MM.1S (cell line): ENCODE data around the gene HNF4A.

ENCODE experiments used
- DNase-seq: peaks from one replicate; pipeline ENCODE4 v3.0.0-alpha.2; 2015
- H2AFZ ChIP-seq: fragments of 300-600 bp; sonication (generic); 2 replicates; pipeline ENCODE4 v1.6.0; 2016; ENCODE audit warnings: antibody characterized with exemption, low read length
- H3F3A ChIP-seq: fragments of 300-600 bp; sonication (generic); 2 replicates; pipeline ENCODE4 v1.6.1; 2016; ENCODE audit warnings: mild to moderate bottlenecking, antibody characterized with exemption, low read length, moderate library complexity, mixed read lengths; ENCODE audit not compliant: insufficient read depth
- H3K27ac ChIP-seq: fragments of 300-600 bp; sonication (generic); 2 replicates; pipeline ENCODE4 v1.5.1; 2016; ENCODE audit warnings: mild to moderate bottlenecking, low read length
- H3K27me3 ChIP-seq: fragments of 300-600 bp; sonication (generic); replicated peaks from 2 replicates; pipeline ENCODE4 v1.6.0; 2016; ENCODE audit warnings: low read length; ENCODE audit not compliant: insufficient read depth
- H3K36me3 ChIP-seq: fragments of 300-600 bp; sonication (generic); replicated peaks from 2 replicates; pipeline ENCODE4 v1.6.1; 2016; ENCODE audit warnings: mild to moderate bottlenecking, low read length, mixed read lengths; ENCODE audit not compliant: insufficient read depth
- H3K4me1 ChIP-seq: fragments of 300-600 bp; sonication (generic); 2 replicates; pipeline ENCODE4 v1.6.1; 2016; ENCODE audit warnings: low read length, mixed read lengths
- H3K4me2 ChIP-seq: fragments of 300-600 bp; sonication (generic); 2 replicates; pipeline ENCODE4 v1.6.0; 2016; ENCODE audit warnings: low read depth, low read length
- H3K4me3 ChIP-seq: fragments of 300-600 bp; sonication (generic); 2 replicates; pipeline ENCODE4 v1.5.1; 2016; ENCODE audit warnings: low read length, mixed read lengths
- H3K79me2 ChIP-seq: fragments of 300-600 bp; sonication (generic); 2 replicates; pipeline ENCODE4 v1.6.1; 2016; ENCODE audit warnings: mixed run types, low read length, mixed read lengths
- H3K9ac ChIP-seq: fragments of 300-600 bp; sonication (generic); 2 replicates; pipeline ENCODE4 v1.6.1; 2016; ENCODE audit warnings: low read length, mixed read lengths
- H3K9me2 ChIP-seq: fragments of 300-600 bp; sonication (generic); replicated peaks from 2 replicates; pipeline ENCODE4 v1.6.1; 2016; ENCODE audit warnings: mild to moderate bottlenecking, low read length, mixed read lengths; ENCODE audit not compliant: insufficient read depth
- H3K9me3 ChIP-seq: fragments of 300-600 bp; sonication (generic); replicated peaks from 2 replicates; pipeline ENCODE4 v1.6.1; 2016; ENCODE audit warnings: mild to moderate bottlenecking, low read length, mixed read lengths; ENCODE audit not compliant: insufficient read depth
- H4K20me1 ChIP-seq: fragments of 300-600 bp; sonication (generic); 2 replicates; pipeline ENCODE4 v1.6.1; 2016; ENCODE audit warnings: mild to moderate bottlenecking, low read length, moderate library complexity, mixed read lengths; ENCODE audit not compliant: insufficient read depth
- CTCF ChIP-seq: fragments of 300-600 bp; sonication (generic); IDR thresholded peaks from 2 replicates; pipeline ENCODE4 v1.5.1; 2016; ENCODE audit warnings: antibody characterized with exemption, low read length, mixed read lengths
- EZH2 ChIP-seq: fragments of 300-600 bp; sonication (generic); optimal IDR thresholded peaks from 2 replicates; pipeline ENCODE3; 2017; ENCODE audit warnings: low read depth, mild to moderate bottlenecking, antibody characterized with exemption, low read length, mixed read lengths
- EZH2phosphoT487 ChIP-seq: fragments of 300-600 bp; sonication (generic); IDR thresholded peaks from 2 replicates; pipeline ENCODE4 v1.6.1; 2018; ENCODE audit warnings: antibody characterized with exemption, low read length

Gene HNF4A

GRCh38 chr20:44357555-44358125 is 2.1 kb downstream of the HNF4A start:
- Histone ChIP-seq H3K9me3 (no peaks in the 10 kb centered on the region), H3K4me3 (no peak overlapping the region), H3K36me3 (no peaks in the 10 kb centered on the region), H3F3A (peaks cover 8% of the 10 kb centered on the region), H2AFZ (no peak overlapping the region), H3K4me1 (peaks cover 12% of the 10 kb centered on the region), H3K79me2 (no peaks in the 10 kb centered on the region), H4K20me1 (no peaks in the 10 kb centered on the region), H3K4me2 (no peak overlapping the region), H3K9ac (no peak overlapping the region), H3K27ac (no peak overlapping the region), H3K27me3 (no peaks in the 10 kb centered on the region), H3K9me2 (no peaks in the 10 kb centered on the region)
- no peak for TF ChIP-seq EZH2phosphoT487
- DNase-seq = no peak

- no peak overlapping the region for H3K27ac ChIP-seq
- H3K9me3 ChIP-seq = no peaks in the 10 kb centered on the region
- DNase-seq = no peak
- H3K4me3 ChIP-seq = no peak overlapping the region
- no peak overlapping the region for H3K9ac ChIP-seq
- peaks cover 8% of the 10 kb centered on the region for H3F3A ChIP-seq
- no peaks in the 10 kb centered on the region for H3K9me2 ChIP-seq
- H3K36me3 ChIP-seq = no peaks in the 10 kb centered on the region
- TF ChIP-seq CTCF (no peak), EZH2phosphoT487 (no peak), EZH2 (no peak)
- H3K27me3 ChIP-seq = no peaks in the 10 kb centered on the region
- no peaks in the 10 kb centered on the region for H4K20me1 ChIP-seq
- H3K79me2 ChIP-seq = no peaks in the 10 kb centered on the region
- peaks cover 12% of the 10 kb centered on the region for H3K4me1 ChIP-seq
- no peak overlapping the region for H3K4me2 ChIP-seq
- H2AFZ ChIP-seq = no peak overlapping the region
These were observed 3.3 kb downstream of the HNF4A start for GRCh38 chr20:44358776-44359175.

GRCh38 chr20:44360221-44360620 is 4.7 kb downstream of the HNF4A start:
- Histone ChIP-seq H3K27me3 (no peaks in the 10 kb centered on the region), H3K79me2 (no peaks in the 10 kb centered on the region), H3K27ac (no peak overlapping the region), H3K9ac (no peak overlapping the region), H4K20me1 (no peaks in the 10 kb centered on the region), H3K9me2 (no peaks in the 10 kb centered on the region), H3K4me3 (no peak overlapping the region), H3K9me3 (no peaks in the 10 kb centered on the region), H3F3A (no peaks in the 10 kb centered on the region), H3K4me2 (no peak overlapping the region), H3K36me3 (no peaks in the 10 kb centered on the region), H2AFZ (no peak overlapping the region), H3K4me1 (peaks cover 2% of the 10 kb centered on the region)
- no peak for TF ChIP-seq EZH2
- TF ChIP-seq EZH2phosphoT487 = no peak
- no peak for TF ChIP-seq CTCF
- DNase-seq = no peak

- H3K9me3 ChIP-seq = no peaks in the 10 kb centered on the region
- TF ChIP-seq EZH2phosphoT487 = no peak
- TF ChIP-seq CTCF = no peak
- TF ChIP-seq EZH2 = no peak
- H2AFZ ChIP-seq = no peak overlapping the region
These were observed 5.5 kb downstream of the HNF4A start for GRCh38 chr20:44361021-44361420.

More at GRCh38 chr20:44361021-44361420, 5.5 kb downstream of the HNF4A start:
- no peak overlapping the region for H3K4me3 ChIP-seq
- no peaks in the 10 kb centered on the region for H3K79me2 ChIP-seq
- no peak overlapping the region for H3K9ac ChIP-seq
- H3K27me3 ChIP-seq = no peaks in the 10 kb centered on the region
- no peaks in the 10 kb centered on the region for H3K36me3 ChIP-seq
- no peaks in the 10 kb centered on the region for H3F3A ChIP-seq
- H3K4me1 ChIP-seq = no peaks in the 10 kb centered on the region
- H4K20me1 ChIP-seq = no peaks in the 10 kb centered on the region
- H3K4me2 ChIP-seq = no peak overlapping the region
- DNase-seq = no peak
- no peak overlapping the region for H3K27ac ChIP-seq
- H3K9me2 ChIP-seq = no peaks in the 10 kb centered on the region
